ENCODE results near the gene NLRP12.
"Not testable (repeated sequence)": the region's sequence is repeated elsewhere in the genome, so short reads cannot be mapped to it uniquely, and the experiment has no call there.

Gene NLRP12

GRCh38 chr19:53828531-53828930, 4.4 kb upstream of the NLRP12 start:
- no peak for DNase-seq

- no peak for DNase-seq
Observed at GRCh38 chr19:53826876-53827275, 2.8 kb upstream of the NLRP12 start.

GRCh38 chr19:53823380-53824120, 564 bp downstream of the NLRP12 start:
- no peak for DNase-seq

GRCh38 chr19:53819861-53820260, 4.3 kb downstream of the NLRP12 start:
- DNase-seq = no peak

- no peak for DNase-seq
Observed at GRCh38 chr19:53818756-53819155, 5.4 kb downstream of the NLRP12 start.

GRCh38 chr19:53813996-53814395, 10.1 kb downstream of the NLRP12 start:
- DNase-seq = no peak

- no peak for DNase-seq
Observed at GRCh38 chr19:53812335-53812734, 11.8 kb downstream of the NLRP12 start.

- no peak for DNase-seq
Observed at GRCh38 chr19:53810891-53811290, 13.2 kb downstream of the NLRP12 start.

GRCh38 chr19:53810187-53810546, 13.9 kb downstream of the NLRP12 start:
- DNase-seq = no peak

- no peak for DNase-seq
Observed at GRCh38 chr19:53809518-53810186, 14.5 kb downstream of the NLRP12 start.

- DNase-seq = no peak
Observed at GRCh38 chr19:53808710-53809125, 15.4 kb downstream of the NLRP12 start.

GRCh38 chr19:53801257-53801656, 22.9 kb downstream of the NLRP12 start:
- no peak for DNase-seq

- no peak for DNase-seq
Observed at GRCh38 chr19:53795019-53795418, 29.1 kb downstream of the NLRP12 start.

GRCh38 chr19:53792721-53793433, 31.2 kb downstream of the NLRP12 start:
- DNase-seq = no peak

- DNase-seq = no peak
Observed at GRCh38 chr19:53789708-53790678, 34.1 kb downstream of the NLRP12 start.

GRCh38 chr19:53787266-53787665, 36.8 kb downstream of the NLRP12 start:
- no peak for DNase-seq

GRCh38 chr19:53786744-53787143, 37.4 kb downstream of the NLRP12 start:
- DNase-seq = no peak

GRCh38 chr19:53785196-53785889, 38.8 kb downstream of the NLRP12 start:
- no peak for DNase-seq

- no peak for DNase-seq
Observed at GRCh38 chr19:53782698-53783097, 41.4 kb downstream of the NLRP12 start.

- not testable (repeated sequence) for DNase-seq
Observed at GRCh38 chr19:53781332-53781731, 42.8 kb downstream of the NLRP12 start.

GRCh38 chr19:53780506-53780905, 43.6 kb downstream of the NLRP12 start:
- no peak for DNase-seq

- no peak for DNase-seq
Observed at GRCh38 chr19:53775524-53775923, 48.6 kb downstream of the NLRP12 start.
